Measurements from ENCODE around the gene RPS6KA4. TPM values are rescaled to one million over a fixed set of nuclear protein-coding genes. Genes with fewer than 3 reads are reported as not detected.
A peak's percentile ranks its signal among the peaks of the same experiment; 100 is the strongest.
"Not testable (repeated sequence)": the region's sequence is repeated elsewhere in the genome, so short reads cannot be mapped to it uniquely, and the experiment has no call there.

Gene RPS6KA4
- polyA plus RNA-seq (2014; cell fraction: cytosol; rRNA removed), result 10.3 and 11.4 TPM in 2 replicates
- polyA plus RNA-seq (2014; cell fraction: nucleus; rRNA removed), result 15.5 and 24.3 TPM in 2 replicates

DNA sequence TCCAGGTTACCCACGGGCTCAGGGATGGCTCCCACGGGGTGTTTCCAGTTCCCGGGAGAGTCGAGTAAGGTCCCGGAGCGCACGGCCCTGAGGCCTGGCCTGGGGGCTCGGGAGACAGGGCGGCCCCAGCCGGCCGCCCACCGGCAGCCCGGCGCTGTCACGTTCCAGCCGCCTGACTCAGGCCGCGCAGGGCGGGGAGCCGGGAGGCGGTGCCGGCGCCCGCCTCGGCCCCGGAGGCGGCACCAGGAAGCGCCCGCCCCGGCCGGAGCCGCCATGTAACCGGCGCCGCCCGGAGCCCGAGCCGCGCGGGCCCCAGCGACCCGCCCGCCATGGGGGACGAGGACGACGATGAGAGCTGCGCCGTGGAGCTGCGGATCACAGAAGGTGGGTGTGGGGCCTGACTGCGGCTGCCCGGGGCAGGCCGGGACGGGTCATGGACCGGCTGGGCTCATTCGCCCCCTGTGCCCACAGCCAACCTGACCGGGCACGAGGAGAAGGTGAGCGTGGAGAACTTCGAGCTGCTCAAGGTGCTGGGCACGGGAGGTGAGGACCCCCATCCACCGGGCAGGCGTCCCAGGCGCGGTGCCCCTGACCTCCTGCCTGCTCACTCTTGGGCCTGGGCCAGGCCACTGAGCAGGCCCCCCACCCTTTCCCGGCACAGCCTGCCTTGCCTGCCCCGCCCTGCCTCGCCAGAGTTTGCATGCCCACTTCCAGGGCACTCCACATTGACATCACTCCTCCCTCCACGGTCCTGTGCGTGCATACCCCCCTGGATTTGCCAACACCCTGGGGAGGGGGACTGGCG, at the start of gene RPS6KA4:
Gene RPS6KA4, plus strand, starts transcription at position 256 of the 805 bp plus-strand sequence. Its CDS starts 74 bp downstream, at position 330.
- DNase-seq (ENCODE audit: low spot score), result no peak

DNA sequence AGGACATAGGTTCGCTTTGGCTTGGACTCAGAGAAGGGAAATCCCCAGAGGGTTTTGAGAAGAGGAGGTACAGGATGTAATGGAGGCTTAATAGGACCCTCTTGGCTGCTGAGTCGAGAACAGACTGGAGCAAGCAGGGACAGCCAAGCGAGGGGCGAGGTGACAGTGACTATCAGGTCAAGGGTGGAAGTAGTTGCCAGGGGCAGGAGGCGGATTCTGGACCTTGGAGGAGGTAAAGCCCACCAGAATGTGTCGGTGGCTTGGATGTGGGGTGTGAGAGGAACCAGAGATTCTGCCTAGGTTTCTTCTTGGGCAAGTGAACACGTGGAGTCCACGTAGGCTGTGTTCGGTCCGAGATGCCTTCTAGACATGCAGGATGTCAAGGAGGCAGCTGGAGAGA, 46.0 kb upstream of the RPS6KA4 start:
- DNase-seq (ENCODE audit: low spot score), result no peak

DNA sequence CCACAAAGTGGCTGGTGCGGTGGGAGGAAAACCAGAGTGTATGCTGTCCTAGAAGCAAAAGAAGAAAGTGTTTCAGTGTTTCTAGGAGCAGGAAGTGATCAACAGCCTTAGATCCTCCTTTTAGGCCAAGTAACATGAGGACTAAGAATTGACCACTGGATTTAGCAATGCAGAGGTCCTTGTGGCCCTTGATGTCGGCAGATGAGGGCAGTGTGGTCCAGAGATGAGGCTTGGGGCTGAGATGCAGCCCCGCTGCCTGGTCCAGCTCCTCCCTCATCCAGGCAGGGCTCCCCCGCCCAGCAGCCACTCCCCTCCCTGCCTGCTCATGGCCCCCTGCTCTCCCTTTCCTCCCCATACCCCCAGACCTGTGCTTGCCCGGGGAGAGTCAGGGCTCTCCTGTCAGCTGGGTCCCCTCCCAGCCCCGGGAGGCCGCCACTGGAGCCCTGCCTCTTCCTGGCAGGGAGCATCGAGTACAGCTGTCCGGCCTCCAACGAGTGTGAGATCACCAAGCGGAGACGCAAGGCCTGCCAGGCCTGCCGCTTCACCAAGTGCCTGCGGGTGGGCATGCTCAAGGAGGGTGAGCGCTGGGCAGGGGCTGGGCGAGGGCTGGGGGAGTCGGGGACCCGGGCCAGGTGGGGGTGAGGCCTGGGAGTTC, 45.3 kb upstream of the RPS6KA4 start:
- DNase-seq (ENCODE audit: low spot score), result no peak

DNA sequence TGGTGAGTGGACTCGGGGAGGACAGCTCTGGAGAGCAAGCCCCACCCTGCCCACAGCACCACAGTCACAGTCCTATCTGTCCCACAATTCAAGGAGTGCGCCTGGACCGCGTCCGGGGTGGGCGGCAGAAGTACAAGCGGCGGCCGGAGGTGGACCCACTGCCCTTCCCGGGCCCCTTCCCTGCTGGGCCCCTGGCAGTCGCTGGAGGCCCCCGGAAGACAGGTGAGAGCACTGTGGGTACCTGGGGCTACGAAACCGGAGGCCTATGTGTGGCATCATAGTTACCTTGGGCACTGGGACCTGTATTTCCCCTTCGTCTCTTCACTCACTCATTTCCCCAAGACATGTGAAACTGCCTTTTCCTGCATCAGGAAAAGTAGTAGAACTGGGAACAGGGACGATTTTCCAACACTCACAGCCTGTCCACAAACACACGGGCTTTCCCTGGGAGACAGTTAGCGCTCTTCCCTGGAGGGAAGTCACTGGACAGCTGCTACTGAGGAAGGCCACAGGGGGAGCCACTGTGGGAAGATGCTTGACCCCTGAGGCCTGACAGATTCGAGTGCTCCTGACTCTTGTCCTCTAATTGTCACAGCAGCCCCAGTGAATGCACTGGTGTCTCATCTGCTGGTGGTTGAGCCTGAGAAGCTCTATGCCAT, 44.7 kb upstream of the RPS6KA4 start:
- DNase-seq (ENCODE audit: low spot score), result no peak

DNA sequence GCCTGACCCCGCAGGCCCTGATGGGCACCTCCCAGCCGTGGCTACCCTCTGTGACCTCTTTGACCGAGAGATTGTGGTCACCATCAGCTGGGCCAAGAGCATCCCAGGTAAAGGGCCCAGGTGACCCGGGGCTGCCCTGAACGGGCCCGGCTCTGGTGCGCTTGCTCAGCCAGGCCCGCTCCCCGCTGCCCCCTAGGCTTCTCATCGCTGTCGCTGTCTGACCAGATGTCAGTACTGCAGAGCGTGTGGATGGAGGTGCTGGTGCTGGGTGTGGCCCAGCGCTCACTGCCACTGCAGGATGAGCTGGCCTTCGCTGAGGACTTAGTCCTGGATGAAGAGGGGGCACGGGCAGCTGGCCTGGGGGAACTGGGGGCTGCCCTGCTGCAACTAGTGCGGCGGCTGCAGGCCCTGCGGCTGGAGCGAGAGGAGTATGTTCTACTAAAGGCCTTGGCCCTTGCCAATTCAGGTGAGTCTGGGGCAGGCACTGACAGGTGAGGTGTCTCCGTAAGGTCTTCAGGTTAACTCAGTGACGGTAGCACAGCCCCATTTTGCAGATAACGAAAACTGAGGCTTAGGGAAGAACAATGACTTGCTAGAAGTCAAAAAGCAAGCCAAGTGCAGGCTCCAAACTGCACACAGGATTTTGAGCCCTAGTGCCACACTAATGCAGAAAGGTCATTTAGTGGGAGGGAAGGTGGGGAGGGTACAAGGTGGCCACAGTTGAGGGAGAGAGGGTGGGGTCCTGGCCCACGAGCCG, 44.0 kb upstream of the RPS6KA4 start:
- DNase-seq (ENCODE audit: low spot score), result no peak

DNA sequence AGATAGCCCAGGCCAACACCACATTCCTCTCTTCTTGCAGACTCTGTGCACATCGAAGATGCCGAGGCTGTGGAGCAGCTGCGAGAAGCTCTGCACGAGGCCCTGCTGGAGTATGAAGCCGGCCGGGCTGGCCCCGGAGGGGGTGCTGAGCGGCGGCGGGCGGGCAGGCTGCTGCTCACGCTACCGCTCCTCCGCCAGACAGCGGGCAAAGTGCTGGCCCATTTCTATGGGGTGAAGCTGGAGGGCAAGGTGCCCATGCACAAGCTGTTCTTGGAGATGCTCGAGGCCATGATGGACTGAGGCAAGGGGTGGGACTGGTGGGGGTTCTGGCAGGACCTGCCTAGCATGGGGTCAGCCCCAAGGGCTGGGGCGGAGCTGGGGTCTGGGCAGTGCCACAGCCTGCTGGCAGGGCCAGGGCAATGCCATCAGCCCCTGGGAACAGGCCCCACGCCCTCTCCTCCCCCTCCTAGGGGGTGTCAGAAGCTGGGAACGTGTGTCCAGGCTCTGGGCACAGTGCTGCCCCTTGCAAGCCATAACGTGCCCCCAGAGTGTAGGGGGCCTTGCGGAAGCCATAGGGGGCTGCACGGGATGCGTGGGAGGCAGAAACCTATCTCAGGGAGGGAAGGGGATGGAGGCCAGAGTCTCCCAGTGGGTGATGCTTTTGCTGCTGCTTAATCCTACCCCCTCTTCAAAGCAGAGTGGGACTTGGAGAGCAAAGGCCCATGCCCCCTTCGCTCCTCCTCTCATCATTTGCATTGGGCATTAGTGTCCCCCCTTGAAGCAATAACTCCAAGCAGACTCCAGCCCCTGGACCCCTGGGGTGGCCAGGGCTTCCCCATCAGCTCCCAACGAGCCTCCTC, 43.1 kb upstream of the RPS6KA4 start:
- DNase-seq (ENCODE audit: low spot score), result not testable (repeated sequence)

DNA sequence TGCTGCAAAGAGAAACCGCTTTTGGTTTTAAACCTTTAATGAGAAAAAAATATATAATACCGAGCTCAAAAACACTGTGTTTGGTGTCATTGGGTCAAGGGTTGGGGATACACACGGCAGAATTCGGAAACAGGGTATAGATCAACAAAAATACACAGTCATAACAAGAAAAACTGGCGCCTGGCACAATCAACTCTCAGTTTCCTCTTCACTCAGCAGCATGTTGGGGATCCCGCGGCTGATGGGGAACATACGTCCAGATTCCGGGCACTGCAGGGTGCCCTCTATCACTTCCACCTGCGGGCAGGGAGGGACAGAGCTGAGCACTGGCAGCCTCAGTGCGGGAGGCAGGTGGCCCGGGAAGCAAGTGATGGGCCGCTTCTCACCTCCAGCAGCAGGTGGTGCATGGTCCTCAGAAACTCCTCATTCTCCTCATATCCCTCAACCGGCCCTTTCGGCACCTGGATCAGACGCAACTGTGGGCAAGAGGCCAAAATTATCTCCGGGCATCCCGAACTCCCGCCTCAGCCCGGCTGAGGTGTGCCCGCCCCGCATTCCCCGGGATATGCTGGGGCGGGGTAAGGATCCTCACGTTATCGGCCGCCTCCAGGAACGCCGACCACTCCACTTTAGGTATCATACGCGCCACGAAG, 42.2 kb upstream of the RPS6KA4 start:
- DNase-seq (ENCODE audit: low spot score), result peak; percentile 35

DNA sequence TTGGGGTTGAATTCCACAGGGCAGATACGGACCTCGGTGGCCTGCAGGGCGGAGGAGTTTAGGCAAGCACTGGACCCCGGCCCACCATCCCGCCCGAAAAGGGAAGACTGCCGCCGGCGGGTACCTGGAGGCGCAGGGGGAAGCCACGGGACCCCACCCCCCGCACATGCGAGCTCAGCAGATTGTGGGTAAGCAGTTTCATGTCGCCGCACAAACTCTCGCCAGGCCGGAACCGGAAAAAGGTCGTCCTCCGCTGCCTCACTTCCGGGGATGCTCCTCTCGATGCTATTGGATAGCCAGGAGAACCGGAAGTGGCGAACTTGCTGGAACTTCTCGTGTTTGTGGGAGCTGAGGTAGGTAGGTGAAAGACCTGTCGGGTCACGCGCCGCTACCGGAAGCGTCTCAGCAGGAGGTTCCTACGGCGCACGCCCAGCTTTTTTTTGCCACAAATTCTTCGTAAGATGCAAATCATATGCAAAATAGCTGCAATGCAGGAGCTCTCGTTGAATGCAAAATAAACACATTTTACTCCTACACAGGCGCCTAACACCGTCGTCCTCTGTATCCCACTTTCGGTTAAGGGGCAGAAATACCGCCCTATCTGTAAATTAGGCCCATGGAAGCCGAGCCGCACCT, 41.5 kb upstream of the RPS6KA4 start, which contains the start of gene TRMT112:
Gene TRMT112, minus strand, starts transcription at position 235 of the 636 bp plus-strand sequence. Its CDS starts 33 bp downstream, at position 202.
- peak; percentile 99 for DNase-seq (ENCODE audit: low spot score)

DNA sequence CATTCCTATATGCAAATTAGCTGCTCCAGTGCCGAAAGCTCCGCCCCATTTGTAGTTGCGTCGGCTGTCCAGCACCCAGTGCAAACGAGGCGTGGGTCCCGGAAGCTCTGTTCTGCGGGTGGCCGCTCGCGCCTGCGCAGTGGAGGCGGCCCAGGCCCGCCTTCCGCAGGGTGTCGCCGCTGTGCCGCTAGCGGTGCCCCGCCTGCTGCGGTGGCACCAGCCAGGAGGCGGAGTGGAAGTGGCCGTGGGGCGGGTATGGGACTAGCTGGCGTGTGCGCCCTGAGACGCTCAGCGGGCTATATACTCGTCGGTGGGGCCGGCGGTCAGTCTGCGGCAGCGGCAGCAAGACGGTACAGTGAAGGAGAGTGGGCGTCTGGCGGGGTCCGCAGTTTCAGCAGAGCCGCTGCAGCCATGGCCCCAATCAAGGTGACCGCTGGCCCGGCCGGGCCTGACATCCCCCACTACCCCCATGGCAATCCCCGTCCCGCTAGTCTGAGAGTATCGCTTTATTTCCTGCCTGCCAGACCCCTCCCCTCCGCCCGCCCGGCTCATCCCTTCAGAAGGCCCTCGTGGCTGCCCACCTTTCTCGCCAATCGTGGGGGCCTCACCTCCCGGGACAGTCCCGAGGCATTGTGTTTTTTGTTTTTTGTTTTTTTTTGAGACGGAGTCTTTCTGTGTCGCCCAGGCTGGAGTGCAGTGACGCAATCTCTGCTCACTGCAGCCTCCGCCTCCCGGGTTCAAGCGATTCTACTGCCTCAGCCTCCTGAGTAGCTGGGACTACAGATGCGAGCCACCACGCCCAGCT, 40.8 kb upstream of the RPS6KA4 start, which contains the start of gene PRDX5:
Gene PRDX5, plus strand, starts transcription at position 161 of the 805 bp plus-strand sequence. Its CDS starts 95 bp downstream, at position 256.
- DNase-seq (ENCODE audit: low spot score), result peak; percentile 96

DNA sequence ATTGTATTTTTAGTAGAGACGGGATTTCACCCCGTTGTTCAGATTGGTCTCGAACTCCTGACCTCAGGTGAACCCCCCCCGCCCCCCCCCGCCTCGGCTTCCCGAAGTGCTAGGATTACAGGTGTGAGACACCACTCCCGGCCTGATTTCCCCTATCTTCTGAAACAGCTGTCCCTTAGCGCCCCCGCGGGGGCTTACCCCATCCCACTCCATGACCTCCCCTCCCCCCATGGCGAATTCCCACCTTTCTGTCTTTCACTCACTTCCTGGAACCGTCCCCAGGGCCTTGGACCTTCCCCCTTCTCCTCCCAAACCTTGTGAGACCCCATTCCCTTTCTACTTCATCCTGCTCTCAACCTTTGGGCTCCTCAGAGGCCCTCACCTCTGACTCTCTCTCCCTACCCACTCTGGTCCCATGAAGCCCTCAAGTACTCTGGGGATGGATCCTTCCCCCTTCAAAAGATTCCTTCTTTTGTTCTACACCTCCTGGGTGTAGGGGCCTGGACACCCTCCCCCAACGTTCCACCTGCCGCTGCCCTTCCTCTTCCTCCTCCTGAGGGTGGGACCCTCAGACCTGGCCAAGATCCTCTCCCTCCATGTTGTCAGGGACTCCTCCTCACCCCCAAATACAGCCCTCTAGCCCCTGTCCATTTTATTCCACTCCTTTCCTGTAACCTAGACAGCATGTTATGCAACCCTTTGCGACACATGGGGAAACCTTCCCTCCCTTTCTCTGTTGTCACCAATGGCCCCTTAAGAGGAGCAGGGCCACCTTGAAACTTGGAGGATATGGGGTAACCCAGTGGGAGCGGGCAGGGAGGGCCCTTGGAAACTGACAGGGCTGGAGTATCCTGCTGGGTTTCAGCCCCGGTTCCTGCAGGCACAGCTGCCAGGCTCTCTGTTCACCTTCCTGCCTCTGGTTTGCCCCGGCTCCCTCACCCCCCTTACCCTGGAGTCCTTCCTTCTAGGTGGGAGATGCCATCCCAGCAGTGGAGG, 39.9 kb upstream of the RPS6KA4 start:
- DNase-seq (ENCODE audit: low spot score), result no peak

DNA sequence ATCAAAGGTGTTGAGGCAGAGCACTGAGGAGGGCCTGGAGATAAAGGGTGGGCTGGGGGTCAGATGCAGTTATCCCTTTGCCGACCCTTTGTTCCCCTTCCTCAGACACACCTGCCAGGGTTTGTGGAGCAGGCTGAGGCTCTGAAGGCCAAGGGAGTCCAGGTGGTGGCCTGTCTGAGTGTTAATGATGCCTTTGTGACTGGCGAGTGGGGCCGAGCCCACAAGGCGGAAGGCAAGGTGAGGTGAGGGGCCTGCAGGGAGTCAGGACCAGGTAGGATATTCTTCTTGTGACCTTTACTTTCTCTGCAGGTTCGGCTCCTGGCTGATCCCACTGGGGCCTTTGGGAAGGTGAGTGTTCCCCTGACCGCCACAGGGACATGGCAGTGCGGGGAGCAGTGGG, 38.4 kb upstream of the RPS6KA4 start:
- no peak for DNase-seq (ENCODE audit: low spot score)

DNA sequence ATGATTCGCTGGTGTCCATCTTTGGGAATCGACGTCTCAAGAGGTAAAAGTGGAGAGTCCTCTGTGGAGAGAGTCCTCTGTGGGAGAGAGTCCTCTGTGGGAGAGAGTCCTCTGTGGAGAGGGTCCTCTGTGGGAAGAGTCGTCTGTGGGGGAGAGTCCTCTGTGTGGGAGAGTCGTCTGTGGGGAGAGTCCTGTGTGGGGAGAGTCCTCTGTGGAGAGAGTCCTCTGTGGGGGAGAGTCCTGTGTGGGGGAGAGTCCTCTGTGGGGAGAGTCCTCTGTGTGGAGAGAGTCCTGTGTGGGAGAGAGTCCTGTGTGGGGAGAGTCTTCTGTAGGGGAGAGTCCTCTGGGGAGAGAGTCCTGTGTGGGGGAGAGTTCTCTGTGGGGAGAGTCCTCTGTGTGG, 37.9 kb upstream of the RPS6KA4 start:
- DNase-seq (ENCODE audit: low spot score), result no peak

DNA sequence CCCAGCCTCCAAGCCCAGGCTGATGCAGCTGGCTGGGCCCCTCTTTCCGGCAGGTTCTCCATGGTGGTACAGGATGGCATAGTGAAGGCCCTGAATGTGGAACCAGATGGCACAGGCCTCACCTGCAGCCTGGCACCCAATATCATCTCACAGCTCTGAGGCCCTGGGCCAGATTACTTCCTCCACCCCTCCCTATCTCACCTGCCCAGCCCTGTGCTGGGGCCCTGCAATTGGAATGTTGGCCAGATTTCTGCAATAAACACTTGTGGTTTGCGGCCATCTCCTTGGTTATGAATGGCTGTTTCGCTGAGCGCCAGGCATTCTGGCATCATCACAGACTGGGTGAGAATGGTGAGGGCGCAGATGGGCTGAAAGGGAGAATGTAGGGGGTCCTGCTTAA, 37.4 kb upstream of the RPS6KA4 start:
- DNase-seq (ENCODE audit: low spot score), result no peak

DNA sequence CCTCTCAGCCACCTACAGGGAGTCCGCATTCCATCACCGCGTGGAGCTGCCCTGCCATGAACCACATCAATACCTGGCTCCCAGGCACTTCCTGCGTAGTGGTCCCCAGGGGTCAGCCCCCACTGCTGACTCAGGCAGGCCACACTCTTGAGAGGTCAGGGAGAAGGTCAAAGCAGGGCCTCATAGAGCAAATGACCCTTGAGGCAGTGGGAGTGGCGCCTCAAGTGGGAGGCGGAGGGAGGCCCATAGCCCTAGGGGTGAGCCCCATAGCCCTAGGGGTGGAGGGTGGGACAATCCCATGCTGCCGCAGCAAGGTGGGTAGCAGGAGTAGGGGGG, 36.1 kb upstream of the RPS6KA4 start:
- no peak for DNase-seq (ENCODE audit: low spot score)

DNA sequence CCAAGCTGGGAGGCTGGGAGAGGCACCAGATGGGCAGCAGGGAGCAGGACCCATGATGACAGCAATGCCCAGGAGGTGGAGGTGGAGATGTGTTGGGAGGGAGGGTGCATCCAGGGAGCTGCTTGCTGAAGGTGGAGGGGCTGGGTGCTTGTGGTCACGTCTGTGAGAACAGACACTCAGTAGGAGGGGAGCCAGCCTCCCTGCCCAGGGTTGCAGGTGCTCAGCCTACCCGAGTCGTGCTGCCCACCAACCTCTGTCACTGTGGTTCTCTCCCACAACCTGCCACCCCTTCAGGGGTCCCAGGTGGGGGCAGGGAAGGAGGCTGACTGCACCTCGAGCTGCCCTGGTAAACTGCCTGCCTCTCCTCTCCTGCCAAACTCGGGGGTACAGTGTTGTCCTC, 35.6 kb upstream of the RPS6KA4 start:
- DNase-seq (ENCODE audit: low spot score), result no peak

DNA sequence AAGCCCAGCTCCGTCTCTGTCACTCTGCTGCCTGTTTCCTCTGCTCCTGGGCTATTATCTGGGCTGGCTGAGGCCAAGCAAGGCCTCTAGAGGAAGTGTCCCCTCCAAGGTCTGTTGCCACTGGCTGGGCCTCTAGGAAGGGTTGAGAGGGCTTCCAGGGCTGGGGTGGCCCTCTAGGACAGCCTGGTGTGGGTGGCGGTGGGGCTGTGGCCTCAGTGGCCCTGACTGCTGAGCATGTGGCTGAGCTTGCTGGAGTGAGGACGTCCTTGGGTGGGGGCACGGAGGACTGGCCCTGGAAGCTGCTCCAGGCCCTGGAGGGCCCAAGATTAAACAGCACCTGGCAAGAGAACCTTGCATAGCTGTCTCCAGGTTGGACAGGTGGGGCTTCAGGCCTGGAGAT, 35.0 kb upstream of the RPS6KA4 start:
- DNase-seq (ENCODE audit: low spot score), result not testable (repeated sequence)
